ENCODE measurements around the gene ALKBH7.

DNA sequence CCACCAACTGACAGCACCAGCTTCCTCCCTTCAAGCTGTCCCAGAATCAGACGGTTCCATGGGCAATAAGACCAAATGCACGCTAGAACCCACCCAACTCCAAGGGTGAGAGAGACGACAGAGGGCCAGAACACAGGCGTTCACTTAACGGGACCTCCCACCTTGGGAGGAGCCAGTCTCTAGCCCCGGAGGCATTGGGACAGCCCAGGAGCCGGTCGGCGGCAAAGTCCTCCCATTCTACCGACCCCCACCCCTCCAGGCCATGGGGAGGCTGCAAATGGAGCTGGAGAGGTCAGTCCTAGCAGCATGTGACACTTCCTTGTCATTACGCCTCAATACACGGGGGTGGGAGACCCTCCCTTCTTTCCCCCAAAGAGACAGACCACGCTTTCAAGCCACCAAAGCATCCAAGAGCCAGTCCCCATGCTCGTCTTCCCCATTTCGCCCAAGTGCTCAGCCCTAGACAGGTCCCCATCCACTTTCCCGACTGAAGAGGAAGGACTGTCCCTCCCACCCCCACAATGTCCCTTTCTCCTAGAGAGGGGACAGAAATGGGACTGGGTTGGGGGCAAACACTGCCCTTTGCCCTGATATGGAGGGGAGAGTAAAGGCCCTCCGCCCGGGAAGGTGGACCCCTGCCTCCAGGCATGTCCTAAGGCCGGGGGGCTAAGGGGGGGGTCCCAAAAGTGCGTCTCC lies 51.1 kb downstream of the ALKBH7 start:
- TF ChIP-seq, protein P1, sequence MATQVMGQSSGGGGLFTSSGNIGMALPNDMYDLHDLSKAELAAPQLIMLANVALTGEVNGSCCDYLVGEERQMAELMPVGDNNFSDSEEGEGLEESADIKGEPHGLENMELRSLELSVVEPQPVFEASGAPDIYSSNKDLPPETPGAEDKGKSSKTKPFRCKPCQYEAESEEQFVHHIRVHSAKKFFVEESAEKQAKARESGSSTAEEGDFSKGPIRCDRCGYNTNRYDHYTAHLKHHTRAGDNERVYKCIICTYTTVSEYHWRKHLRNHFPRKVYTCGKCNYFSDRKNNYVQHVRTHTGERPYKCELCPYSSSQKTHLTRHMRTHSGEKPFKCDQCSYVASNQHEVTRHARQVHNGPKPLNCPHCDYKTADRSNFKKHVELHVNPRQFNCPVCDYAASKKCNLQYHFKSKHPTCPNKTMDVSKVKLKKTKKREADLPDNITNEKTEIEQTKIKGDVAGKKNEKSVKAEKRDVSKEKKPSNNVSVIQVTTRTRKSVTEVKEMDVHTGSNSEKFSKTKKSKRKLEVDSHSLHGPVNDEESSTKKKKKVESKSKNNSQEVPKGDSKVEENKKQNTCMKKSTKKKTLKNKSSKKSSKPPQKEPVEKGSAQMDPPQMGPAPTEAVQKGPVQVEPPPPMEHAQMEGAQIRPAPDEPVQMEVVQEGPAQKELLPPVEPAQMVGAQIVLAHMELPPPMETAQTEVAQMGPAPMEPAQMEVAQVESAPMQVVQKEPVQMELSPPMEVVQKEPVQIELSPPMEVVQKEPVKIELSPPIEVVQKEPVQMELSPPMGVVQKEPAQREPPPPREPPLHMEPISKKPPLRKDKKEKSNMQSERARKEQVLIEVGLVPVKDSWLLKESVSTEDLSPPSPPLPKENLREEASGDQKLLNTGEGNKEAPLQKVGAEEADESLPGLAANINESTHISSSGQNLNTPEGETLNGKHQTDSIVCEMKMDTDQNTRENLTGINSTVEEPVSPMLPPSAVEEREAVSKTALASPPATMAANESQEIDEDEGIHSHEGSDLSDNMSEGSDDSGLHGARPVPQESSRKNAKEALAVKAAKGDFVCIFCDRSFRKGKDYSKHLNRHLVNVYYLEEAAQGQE (IDR thresholded peaks at IDR 0.05; ENCODE audit: unreplicated experiment), result no peak
- TF ChIP-seq EZH2 (IDR thresholded peaks at IDR 0.05; ENCODE audit: low read depth, unreplicated experiment) (no peak), EZH2phosphoT487 (IDR thresholded peaks at IDR 0.05; ENCODE audit: unreplicated experiment) (no peak)
- TF ChIP-seq, protein P2, sequence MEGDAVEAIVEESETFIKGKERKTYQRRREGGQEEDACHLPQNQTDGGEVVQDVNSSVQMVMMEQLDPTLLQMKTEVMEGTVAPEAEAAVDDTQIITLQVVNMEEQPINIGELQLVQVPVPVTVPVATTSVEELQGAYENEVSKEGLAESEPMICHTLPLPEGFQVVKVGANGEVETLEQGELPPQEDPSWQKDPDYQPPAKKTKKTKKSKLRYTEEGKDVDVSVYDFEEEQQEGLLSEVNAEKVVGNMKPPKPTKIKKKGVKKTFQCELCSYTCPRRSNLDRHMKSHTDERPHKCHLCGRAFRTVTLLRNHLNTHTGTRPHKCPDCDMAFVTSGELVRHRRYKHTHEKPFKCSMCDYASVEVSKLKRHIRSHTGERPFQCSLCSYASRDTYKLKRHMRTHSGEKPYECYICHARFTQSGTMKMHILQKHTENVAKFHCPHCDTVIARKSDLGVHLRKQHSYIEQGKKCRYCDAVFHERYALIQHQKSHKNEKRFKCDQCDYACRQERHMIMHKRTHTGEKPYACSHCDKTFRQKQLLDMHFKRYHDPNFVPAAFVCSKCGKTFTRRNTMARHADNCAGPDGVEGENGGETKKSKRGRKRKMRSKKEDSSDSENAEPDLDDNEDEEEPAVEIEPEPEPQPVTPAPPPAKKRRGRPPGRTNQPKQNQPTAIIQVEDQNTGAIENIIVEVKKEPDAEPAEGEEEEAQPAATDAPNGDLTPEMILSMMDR (conservative IDR thresholded peaks at IDR 0.05; ENCODE audit: low read depth in 2 of 2), result no peak
